Measurements from ENCODE around the gene CELF4.

Gene CELF4

GRCh38 chr18:37565101-37565976 is at the start of gene CELF4:
Gene CELF4, minus strand, starts transcription at chr18:37565798.
- DNase-seq (ENCODE audit: low read depth), result no peak

- no peak for DNase-seq (ENCODE audit: low read depth)
These were observed 47.6 kb upstream of the CELF4 start for GRCh38 chr18:37613253-37613565.

- DNase-seq (ENCODE audit: low read depth), result no peak
These were observed 47.1 kb upstream of the CELF4 start for GRCh38 chr18:37612524-37613252.

GRCh38 chr18:37611614-37612279 is 46.1 kb upstream of the CELF4 start:
- no peak for DNase-seq (ENCODE audit: low read depth)

GRCh38 chr18:37608876-37609275 is 43.3 kb upstream of the CELF4 start:
- no peak for DNase-seq (ENCODE audit: low read depth)

GRCh38 chr18:37607281-37607680 is 41.7 kb upstream of the CELF4 start:
- no peak for DNase-seq (ENCODE audit: low read depth)

GRCh38 chr18:37604032-37604431 is 38.4 kb upstream of the CELF4 start:
- DNase-seq (ENCODE audit: low read depth), result no peak

- DNase-seq (ENCODE audit: low read depth), result no peak
These were observed 33.6 kb upstream of the CELF4 start for GRCh38 chr18:37598966-37599896.

GRCh38 chr18:37598396-37598795 is 32.8 kb upstream of the CELF4 start:
- no peak for DNase-seq (ENCODE audit: low read depth)

GRCh38 chr18:37590346-37590745 is 24.7 kb upstream of the CELF4 start:
- no peak for DNase-seq (ENCODE audit: low read depth)

GRCh38 chr18:37588289-37588688 is 22.7 kb upstream of the CELF4 start:
- DNase-seq (ENCODE audit: low read depth), result no peak

GRCh38 chr18:37586656-37587225 is 21.1 kb upstream of the CELF4 start:
- no peak for DNase-seq (ENCODE audit: low read depth)

- no peak for DNase-seq (ENCODE audit: low read depth)
These were observed 19.5 kb upstream of the CELF4 start for GRCh38 chr18:37584952-37585695.

GRCh38 chr18:37584217-37584616 is 18.6 kb upstream of the CELF4 start:
- DNase-seq (ENCODE audit: low read depth), result no peak

- no peak for DNase-seq (ENCODE audit: low read depth)
These were observed 16.7 kb upstream of the CELF4 start for GRCh38 chr18:37582261-37582660.

- DNase-seq (ENCODE audit: low read depth), result no peak
These were observed 13.4 kb upstream of the CELF4 start for GRCh38 chr18:37578886-37579513.

GRCh38 chr18:37578182-37578678 is 12.6 kb upstream of the CELF4 start:
- no peak for DNase-seq (ENCODE audit: low read depth)

GRCh38 chr18:37577051-37577611 is 11.5 kb upstream of the CELF4 start:
- DNase-seq (ENCODE audit: low read depth), result no peak

GRCh38 chr18:37575646-37576045 is 10.0 kb upstream of the CELF4 start:
- DNase-seq (ENCODE audit: low read depth), result no peak

- no peak for DNase-seq (ENCODE audit: low read depth)
These were observed 8.5 kb upstream of the CELF4 start for GRCh38 chr18:37574113-37574512.

All from stimulated activated CD8-positive, alpha-beta memory T cell treated with anti-CD3 and anti-CD28 coated beads, Interleukin-7, amount 100 ng/mL, for 24 hours (primary cell).